DND-41 (cell line): ENCODE data around the gene ARHGAP26.

ENCODE experiments used
- ATAC-seq: fragments of 200-7000 bp; cut with Tn5 transposase; 3 replicates; pipeline ENCODE4 v1.9.1; 2021; ENCODE audit warnings: low read depth; ENCODE audit not compliant: insufficient read depth
- DNase-seq: peaks from one replicate; pipeline ENCODE4 v3.0.0-alpha.2; 2020
- H2AFZ ChIP-seq: 2 replicates; pipeline ENCODE4 v1.6.0; 2012; ENCODE audit warnings: low read depth, low read length
- H3K27ac ChIP-seq: 2 replicates; pipeline ENCODE4 v1.5.1; 2012; ENCODE audit warnings: low read length, inconsistent platforms
- H3K27me3 ChIP-seq: fragments of 200-600 bp; sonication (generic); 2 replicates; pipeline ENCODE4 v1.6.0; 2012; ENCODE audit warnings: low read length, mild to moderate bottlenecking, inconsistent platforms; ENCODE audit not compliant: insufficient read depth, poor library complexity
- H3K36me3 ChIP-seq: 2 replicates; pipeline ENCODE4 v1.5.1; 2012; ENCODE audit warnings: low read length, inconsistent platforms; ENCODE audit not compliant: insufficient read depth
- H3K4me1 ChIP-seq: 2 replicates; pipeline ENCODE4 v1.5.1; 2012; ENCODE audit warnings: mild to moderate bottlenecking, low read length; ENCODE audit not compliant: insufficient read depth
- H3K4me2 ChIP-seq: 2 replicates; pipeline ENCODE4 v1.6.0; 2012; ENCODE audit warnings: mild to moderate bottlenecking, moderate library complexity, low read length, inconsistent platforms; ENCODE audit not compliant: insufficient read depth
- H3K4me3 ChIP-seq, 2 experiments: fragments of 200-600 bp in 1 of 2; shearing (Covaris generic) in 1 of 2; 2 replicates each; pipeline ENCODE4 v1.5.1; 2012 to 2016; ENCODE audit warnings: inconsistent platforms in 2 of 2, low read length in 2 of 2, mild to moderate bottlenecking in 2 of 2, low read depth in 1 of 2, moderate library complexity in 1 of 2
- H3K79me2 ChIP-seq: 2 replicates; pipeline ENCODE4 v1.6.0; 2012; ENCODE audit warnings: low read length, inconsistent platforms; ENCODE audit not compliant: insufficient read depth
- H3K9ac ChIP-seq: 2 replicates; pipeline ENCODE4 v1.6.0; 2012; ENCODE audit warnings: low read depth, mild to moderate bottlenecking, inconsistent platforms, low read length, moderate library complexity
- H3K9me3 ChIP-seq: 2 replicates; pipeline ENCODE4 v1.5.1; 2012; ENCODE audit warnings: low read length, moderate library complexity, mild to moderate bottlenecking, inconsistent platforms; ENCODE audit not compliant: insufficient read depth, severe bottlenecking
- H4K20me1 ChIP-seq: 2 replicates; pipeline ENCODE4 v1.6.0; 2012; ENCODE audit warnings: low read length; ENCODE audit not compliant: insufficient read depth
- CTCF ChIP-seq: IDR thresholded peaks from 2 replicates; pipeline ENCODE4 v1.5.1; 2012; ENCODE audit warnings: borderline replicate concordance, low read length, moderate library complexity, mild to moderate bottlenecking; ENCODE audit not compliant: poor library complexity, severe bottlenecking; ENCODE audit errors: extremely low read depth
- EZH2 ChIP-seq: IDR thresholded peaks from 3 replicates; pipeline ENCODE4 v1.6.1; 2012; ENCODE audit warnings: borderline replicate concordance, low read depth, mild to moderate bottlenecking, moderate library complexity, low read length, inconsistent platforms; ENCODE audit not compliant: severe bottlenecking

The ARHGAP26 gene

GRCh38 chr5:143065996-143066522, 295.9 kb downstream of the ARHGAP26 start:
- no peaks in the 10 kb centered on the region for H4K20me1 ChIP-seq
- no peak overlapping the region for H2AFZ ChIP-seq
- H3K36me3 ChIP-seq: peaks cover 4% of the 10 kb centered on the region; the same call in 1 of the 2 replicates
- H3K4me3 ChIP-seq: no peak overlapping the region
- ATAC-seq (no peak), DNase-seq (no peak)
- H3K9ac ChIP-seq: no peak overlapping the region
- H3K4me2 ChIP-seq: no peak overlapping the region
- peaks cover 14% of the 10 kb centered on the region for H3K4me1 ChIP-seq
- no peaks in the 10 kb centered on the region for H3K27me3 ChIP-seq
- H3K79me2 ChIP-seq: no peaks in the 10 kb centered on the region
- TF ChIP-seq EZH2 (no peak), CTCF (no peak)
- H3K27ac ChIP-seq: no peak overlapping the region
- H3K9me3 ChIP-seq: no peaks in the 10 kb centered on the region

DNA sequence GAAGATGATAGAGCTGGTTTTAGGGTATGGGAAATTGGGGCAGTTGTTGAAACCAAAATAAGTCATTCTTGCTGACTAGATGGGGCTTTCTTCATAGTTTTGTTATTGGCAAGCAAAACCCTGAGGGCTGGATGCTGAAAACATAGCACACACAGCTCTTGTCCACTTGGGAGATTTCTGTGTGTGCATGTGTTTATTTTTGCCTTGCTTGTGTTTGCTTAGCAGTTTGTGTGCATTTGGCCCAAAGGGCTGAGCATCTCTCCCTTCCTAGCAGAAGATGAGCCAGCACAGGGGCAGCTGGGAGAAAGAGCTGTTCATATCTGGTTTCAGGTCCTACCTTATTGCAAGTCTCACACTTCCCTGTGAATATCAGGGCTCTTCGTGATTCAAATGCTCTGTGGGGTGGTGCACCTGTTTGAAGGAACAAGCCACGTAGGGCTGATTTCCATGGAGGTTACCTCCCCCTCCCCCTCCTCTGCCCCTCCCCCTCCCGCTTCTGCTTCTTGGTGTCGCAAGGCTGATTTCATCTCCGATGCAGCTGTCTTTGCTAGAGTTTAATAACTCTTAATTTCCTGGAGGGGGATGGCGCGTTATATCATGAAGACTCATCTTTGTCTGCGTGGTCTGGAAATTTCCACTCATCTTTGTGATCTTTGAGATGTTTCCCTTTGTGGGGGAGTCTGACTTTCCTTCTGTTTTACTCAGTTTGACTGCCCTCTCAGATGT, 296.5 kb downstream of the ARHGAP26 start:
- TF ChIP-seq EZH2: no peak
- no peak for TF ChIP-seq CTCF
- ATAC-seq: peak; percentile 47
- Histone ChIP-seq H3K27me3 (no peaks in the 10 kb centered on the region), H4K20me1 (no peaks in the 10 kb centered on the region), H3K27ac (peak overlapping the region; percentile 14; the same call in 1 of the 2 replicates), H3K4me3 (no peak overlapping the region), H3K4me1 (peaks cover 14% of the 10 kb centered on the region), H3K4me2 (no peak overlapping the region), H2AFZ (no peak overlapping the region), H3K36me3 (peaks cover 4% of the 10 kb centered on the region; the same call in 1 of the 2 replicates), H3K79me2 (no peaks in the 10 kb centered on the region), H3K9ac (no peak overlapping the region), H3K9me3 (no peaks in the 10 kb centered on the region)
- peak; percentile 39 for DNase-seq

DNA sequence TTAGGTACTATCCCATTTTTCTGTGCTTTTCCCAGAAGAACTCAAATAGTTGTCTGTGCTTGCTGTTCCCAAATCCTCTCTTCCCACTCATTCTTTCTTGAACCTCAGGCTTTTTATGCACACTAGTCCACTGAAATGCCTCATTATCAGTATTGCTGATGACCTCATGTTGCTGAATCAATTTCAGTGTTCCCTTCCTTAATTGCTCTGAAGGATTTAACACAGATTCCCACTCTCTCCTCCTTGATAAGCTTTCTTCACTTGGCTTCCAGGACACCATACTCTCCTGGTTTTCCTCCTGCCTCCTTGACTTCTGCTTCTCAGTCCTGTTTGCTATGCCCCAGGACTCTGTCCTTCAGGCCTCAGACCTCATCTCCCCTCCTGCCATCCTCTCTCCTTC, 298.5 kb downstream of the ARHGAP26 start:
- H3K9me3 ChIP-seq: no peaks in the 10 kb centered on the region
- H3K36me3 ChIP-seq: peaks cover 4% of the 10 kb centered on the region; the same call in 1 of the 2 replicates
- H2AFZ ChIP-seq: no peak overlapping the region
- H3K27ac ChIP-seq: no peak overlapping the region
- ATAC-seq (no peak), DNase-seq (no peak)
- no peak overlapping the region for H3K4me2 ChIP-seq
- no peaks in the 10 kb centered on the region for H4K20me1 ChIP-seq
- TF ChIP-seq EZH2 (no peak), CTCF (no peak)
- H3K4me3 ChIP-seq: no peak overlapping the region
- no peak overlapping the region for H3K9ac ChIP-seq
- H3K27me3 ChIP-seq: no peaks in the 10 kb centered on the region
- no peaks in the 10 kb centered on the region for H3K79me2 ChIP-seq
- peaks cover 14% of the 10 kb centered on the region for H3K4me1 ChIP-seq
